ENCODE data around the gene GTPBP3. TPM values are rescaled to one million over a fixed set of nuclear protein-coding genes. Genes with fewer than 3 reads are reported as not detected.

Gene GTPBP3
- total RNA-seq, 1 donor from 2014 or later, result 10.8 TPM

GRCh38 chr19:17320435-17320834 lies 16.9 kb upstream of the GTPBP3 start:
- Histone ChIP-seq H3K27ac (replicated peaks) (no peak overlapping the region), H3K36me3 (peaks cover 62% of the 10 kb centered on the region), H3K9me3 (replicated peaks) (no peaks in the 10 kb centered on the region), H3K4me3 (no peak overlapping the region), H3K27me3 (ENCODE audit: low read depth) (no peaks in the 10 kb centered on the region), H3K4me1 (peaks cover 6% of the 10 kb centered on the region)
- TF ChIP-seq CTCF (IDR thresholded peaks at IDR 0.05; ENCODE audit: borderline replicate concordance), result no peak
- intact Hi-C loops (cut with micrococcal nuclease), result no loop called here
- DNase-seq, result no peak

GRCh38 chr19:17321655-17322489 lies 15.5 kb upstream of the GTPBP3 start:
- no peak overlapping the region for H3K27ac ChIP-seq (replicated peaks)
- H3K4me3 ChIP-seq, result no peak overlapping the region
- TF ChIP-seq CTCF (IDR thresholded peaks at IDR 0.05; ENCODE audit: borderline replicate concordance), result no peak
- H3K27me3 ChIP-seq (ENCODE audit: low read depth), result no peaks in the 10 kb centered on the region
- DNase-seq, result no peak
- H3K36me3 ChIP-seq, result peaks cover 48% of the 10 kb centered on the region
- intact Hi-C loops (cut with micrococcal nuclease), result no loop called here
- no peaks in the 10 kb centered on the region for H3K9me3 ChIP-seq (replicated peaks)
- peaks cover 6% of the 10 kb centered on the region for H3K4me1 ChIP-seq

- Histone ChIP-seq H3K27me3 (ENCODE audit: low read depth) (no peaks in the 10 kb centered on the region), H3K27ac (replicated peaks) (no peak overlapping the region), H3K4me3 (no peak overlapping the region), H3K36me3 (peaks cover 51% of the 10 kb centered on the region), H3K9me3 (replicated peaks) (no peaks in the 10 kb centered on the region), H3K4me1 (peaks cover 6% of the 10 kb centered on the region)
- no peak for TF ChIP-seq CTCF (IDR thresholded peaks at IDR 0.05; ENCODE audit: borderline replicate concordance)
- DNase-seq, result no peak
- intact Hi-C loops (cut with micrococcal nuclease), result no loop called here
Measured at GRCh38 chr19:17322854-17323253, 14.5 kb upstream of the GTPBP3 start.

GRCh38 chr19:17323300-17323963 lies 13.9 kb upstream of the GTPBP3 start:
- TF ChIP-seq CTCF (IDR thresholded peaks at IDR 0.05; ENCODE audit: borderline replicate concordance), result no peak
- Histone ChIP-seq H3K36me3 (peaks cover 46% of the 10 kb centered on the region), H3K27me3 (ENCODE audit: low read depth) (no peaks in the 10 kb centered on the region), H3K27ac (replicated peaks) (no peak overlapping the region), H3K4me3 (no peak overlapping the region), H3K4me1 (peaks cover 9% of the 10 kb centered on the region), H3K9me3 (replicated peaks) (no peaks in the 10 kb centered on the region)
- no peak for DNase-seq
- intact Hi-C loops (cut with micrococcal nuclease), result no loop called here

- H3K36me3 ChIP-seq, result peaks cover 46% of the 10 kb centered on the region
- no peak overlapping the region for H3K4me3 ChIP-seq
- no peaks in the 10 kb centered on the region for H3K27me3 ChIP-seq (ENCODE audit: low read depth)
- H3K27ac ChIP-seq (replicated peaks), result no peak overlapping the region
- intact Hi-C loops (cut with micrococcal nuclease), result no loop called here
- no peak for TF ChIP-seq CTCF (IDR thresholded peaks at IDR 0.05; ENCODE audit: borderline replicate concordance)
- H3K4me1 ChIP-seq, result peaks cover 9% of the 10 kb centered on the region
- no peaks in the 10 kb centered on the region for H3K9me3 ChIP-seq (replicated peaks)
- no peak for DNase-seq
Measured at GRCh38 chr19:17323964-17324332, 13.4 kb upstream of the GTPBP3 start.

Measured in left ventricle myocardium inferior (tissue), 1 donor.